NCI-H1694 treated with DMSO at 0.1 percent for 48 hours (cell line): ENCODE results near the gene NAA80.

Source experiments
- DNase-seq: peaks from one replicate; lab custom pipeline; 2025; lab: John Stamatoyannopoulos, UW

The NAA80 gene

DNA sequence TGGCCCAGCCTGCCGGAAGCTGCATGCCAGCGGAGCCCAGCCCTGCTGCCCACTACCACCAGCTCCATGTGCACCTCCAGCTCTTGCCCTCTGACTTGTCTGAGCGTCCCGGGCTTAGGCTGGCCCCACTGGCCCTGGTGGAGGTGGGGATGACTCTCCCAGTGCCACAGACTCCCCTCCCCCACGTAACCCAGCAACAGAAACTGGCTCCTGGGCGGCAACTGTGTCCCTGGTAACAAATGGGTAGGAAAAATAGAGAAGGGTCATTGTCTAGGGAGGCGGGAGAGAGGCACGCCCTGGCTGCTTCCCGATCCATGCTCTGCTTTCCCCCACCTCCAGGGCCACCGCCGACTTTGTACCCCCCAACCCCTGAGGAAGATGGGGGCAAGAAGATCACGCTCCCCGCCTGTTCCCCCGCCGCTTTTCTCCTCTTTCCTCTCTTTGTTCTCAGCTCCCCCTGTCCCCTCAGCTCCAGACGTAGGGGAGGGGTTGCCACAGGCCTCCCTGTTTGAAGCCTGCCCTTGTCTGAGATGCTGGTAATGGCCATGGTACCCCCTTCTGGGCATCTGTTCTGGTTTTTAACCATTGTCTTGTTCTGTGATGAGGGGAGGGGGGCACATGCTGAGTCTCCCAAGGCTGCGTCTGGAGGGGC is 41.0 kb downstream of the NAA80 start:
- no peak for DNase-seq

GRCh38 chr3:50256978-50257890 is 42.0 kb downstream of the NAA80 start:
- DNase-seq: no peak

- no peak for DNase-seq
Observed at GRCh38 chr3:50255251-50255615, 44.0 kb downstream of the NAA80 start.

- no peak for DNase-seq
Observed at GRCh38 chr3:50254577-50255250, 44.5 kb downstream of the NAA80 start.

DNA sequence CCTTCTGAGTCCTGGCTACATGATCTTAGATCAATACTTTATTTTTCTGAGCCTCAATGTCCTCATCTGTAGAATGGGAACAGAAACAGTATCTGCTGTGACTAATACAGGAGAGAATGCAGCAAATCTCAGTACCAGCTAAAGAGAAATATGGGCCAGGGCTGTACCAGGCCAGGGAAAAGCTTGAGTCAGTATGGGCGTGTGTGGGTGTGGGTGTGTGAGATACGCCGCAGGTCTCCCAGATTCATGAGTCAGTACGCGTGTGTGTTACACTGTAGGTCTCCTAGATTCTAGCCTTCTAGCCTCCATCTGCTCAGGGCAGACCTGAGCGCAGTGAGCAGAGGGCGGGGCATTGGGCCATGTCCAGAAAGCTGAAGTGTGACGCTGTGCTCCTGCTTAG is 48.0 kb downstream of the NAA80 start:
- DNase-seq: no peak

DNA sequence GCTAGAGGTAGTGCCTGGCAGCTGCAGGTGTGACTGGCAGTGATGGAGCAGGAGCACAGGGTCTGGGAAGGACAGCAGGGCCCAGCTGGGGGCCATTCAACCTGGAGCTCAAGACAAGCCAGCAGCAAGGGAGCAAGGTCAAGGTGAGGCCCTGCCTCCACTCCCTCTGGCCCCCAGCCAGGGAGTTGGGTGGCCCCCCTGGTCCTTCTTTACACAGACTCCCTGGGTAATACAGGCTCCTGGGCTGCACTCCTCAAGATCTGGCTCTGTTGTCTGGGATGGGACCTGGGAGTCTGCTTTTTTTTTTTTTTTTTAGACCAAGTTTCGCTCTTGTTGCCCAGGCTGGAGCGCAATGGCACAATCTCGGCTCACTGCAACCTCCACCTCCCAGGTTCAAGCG is 48.7 kb downstream of the NAA80 start:
- no peak for DNase-seq

DNA sequence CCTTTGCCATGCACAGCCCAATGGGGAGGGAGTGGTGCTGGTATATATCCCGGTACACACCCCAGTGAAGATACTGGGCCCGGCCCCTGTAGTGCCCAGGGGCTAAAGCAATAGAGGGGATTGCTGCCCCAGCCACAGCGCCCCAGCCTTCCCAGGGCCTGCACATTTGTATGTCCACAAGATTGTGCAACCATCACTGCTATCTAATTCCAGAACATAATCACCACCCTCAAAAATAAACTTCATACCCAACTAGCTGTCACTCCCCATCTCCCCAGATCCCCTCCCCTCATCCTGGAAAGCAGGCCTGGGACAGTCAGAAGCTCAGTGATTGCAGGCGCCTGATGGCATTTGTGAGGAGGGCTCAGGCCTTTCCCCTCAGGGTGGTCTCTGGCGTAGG is 49.7 kb downstream of the NAA80 start:
- DNase-seq: no peak

DNA sequence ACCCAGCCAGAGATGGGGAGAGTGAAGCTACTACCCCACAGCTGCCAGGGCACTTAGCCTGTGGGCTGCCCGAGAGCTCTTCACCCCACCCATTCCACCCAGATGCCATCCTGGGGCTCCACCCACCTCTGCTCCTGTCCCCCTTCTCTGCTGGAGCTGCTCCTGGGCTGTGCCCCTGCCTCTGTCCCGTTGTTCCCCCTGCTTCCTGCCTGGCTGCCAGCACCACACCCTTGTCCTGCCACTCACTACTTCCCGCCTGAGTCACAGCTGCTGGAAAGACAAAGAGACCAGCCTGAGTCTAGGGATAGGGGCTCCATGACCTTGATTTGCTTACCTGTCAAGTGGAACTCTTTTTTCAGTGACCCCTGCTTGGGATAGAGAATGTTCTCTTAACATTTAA is 50.8 kb downstream of the NAA80 start:
- DNase-seq: no peak

DNA sequence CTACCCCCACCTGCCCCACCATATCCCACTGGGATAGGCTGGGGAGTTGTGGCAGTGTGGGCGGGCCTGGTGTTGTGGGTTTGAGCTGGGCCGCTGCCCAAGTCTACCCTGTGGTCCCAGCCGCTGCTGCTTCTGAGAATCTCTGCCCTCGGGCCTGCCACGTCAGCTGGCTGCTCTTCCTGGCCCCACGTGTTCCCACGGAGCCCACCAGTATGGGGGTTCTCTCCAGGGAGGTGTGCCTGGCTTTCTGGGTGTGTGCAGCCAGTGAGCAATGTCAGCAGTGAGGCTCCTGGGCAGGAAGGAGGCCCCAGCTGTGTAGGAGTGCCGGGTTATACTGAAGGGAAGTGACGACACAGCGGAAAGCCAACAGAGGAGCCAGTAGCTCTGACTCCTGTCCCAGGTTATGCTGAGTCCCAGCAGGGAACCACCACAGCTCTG is 52.7 kb downstream of the NAA80 start:
- DNase-seq: no peak
